GM13976 (cell line): ENCODE measurements around the gene AQP10.
"Not testable (repeated sequence)": the region's sequence is repeated elsewhere in the genome, so short reads cannot be mapped to it uniquely, and the experiment has no call there.

Experiments used
- DNase-seq: peaks from one replicate; pipeline ENCODE4 v3.0.0; 2012; ENCODE audit warnings: low spot score
- in situ Hi-C: fragments of 300-500 bp; cut with MboI; formaldehyde crosslinking; loops from one replicate; pipeline ENCODE4 v1.12.0; 2022; ENCODE audit warnings: low sequenced_read_pairs, mixed read lengths, inconsistent platforms; ENCODE audit not compliant: unreplicated experiment
- TF ChIP-seq, protein P1 (sequence below): IDR thresholded peaks from 2 replicates; pipeline ENCODE4 v1.5.1; 2012; ENCODE audit warnings: borderline replicate concordance, mild to moderate bottlenecking; ENCODE audit not compliant: insufficient read depth; ENCODE audit errors: extremely low read depth, missing control alignments, control extremely low read depth

The AQP10 gene

DNA sequence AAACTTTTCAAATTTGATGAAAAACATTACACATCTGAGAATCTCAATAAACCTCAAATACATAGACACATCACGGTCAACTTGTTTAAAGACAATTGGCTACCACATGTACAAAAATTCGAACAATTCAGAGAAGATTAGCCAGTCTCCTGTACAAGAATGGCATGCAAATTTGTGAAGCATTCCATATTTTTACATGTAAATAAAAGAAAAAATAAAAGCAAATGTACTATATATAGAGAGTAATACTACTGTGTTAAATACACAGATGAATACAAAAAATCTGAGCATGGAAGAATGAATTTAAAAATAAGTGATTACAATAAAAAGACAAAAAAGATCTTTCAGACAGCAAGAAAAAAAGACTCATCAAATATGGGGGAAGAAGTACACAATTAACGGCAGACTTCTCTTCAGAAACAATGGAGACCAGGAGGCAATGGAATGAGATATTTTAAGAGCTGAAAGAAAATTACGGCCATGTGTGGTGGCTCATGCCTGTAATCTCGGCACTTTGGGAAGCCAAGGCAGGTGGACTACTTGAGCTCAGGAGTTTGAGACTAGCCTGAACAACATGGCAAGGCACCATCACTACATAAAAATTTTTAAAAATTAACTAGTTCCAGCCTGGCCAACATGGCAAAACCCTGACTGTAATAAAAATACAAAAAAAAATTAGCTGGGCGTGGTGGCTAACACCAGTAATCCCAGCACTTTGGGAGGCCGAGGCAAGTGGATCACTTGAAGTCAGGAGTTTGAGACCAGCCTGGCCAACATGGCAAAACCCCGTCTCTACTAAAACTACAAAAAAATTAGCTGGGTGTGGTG is 25.3 kb upstream of the AQP10 start:
- DNase-seq = no peak
- TF ChIP-seq, protein P1, sequence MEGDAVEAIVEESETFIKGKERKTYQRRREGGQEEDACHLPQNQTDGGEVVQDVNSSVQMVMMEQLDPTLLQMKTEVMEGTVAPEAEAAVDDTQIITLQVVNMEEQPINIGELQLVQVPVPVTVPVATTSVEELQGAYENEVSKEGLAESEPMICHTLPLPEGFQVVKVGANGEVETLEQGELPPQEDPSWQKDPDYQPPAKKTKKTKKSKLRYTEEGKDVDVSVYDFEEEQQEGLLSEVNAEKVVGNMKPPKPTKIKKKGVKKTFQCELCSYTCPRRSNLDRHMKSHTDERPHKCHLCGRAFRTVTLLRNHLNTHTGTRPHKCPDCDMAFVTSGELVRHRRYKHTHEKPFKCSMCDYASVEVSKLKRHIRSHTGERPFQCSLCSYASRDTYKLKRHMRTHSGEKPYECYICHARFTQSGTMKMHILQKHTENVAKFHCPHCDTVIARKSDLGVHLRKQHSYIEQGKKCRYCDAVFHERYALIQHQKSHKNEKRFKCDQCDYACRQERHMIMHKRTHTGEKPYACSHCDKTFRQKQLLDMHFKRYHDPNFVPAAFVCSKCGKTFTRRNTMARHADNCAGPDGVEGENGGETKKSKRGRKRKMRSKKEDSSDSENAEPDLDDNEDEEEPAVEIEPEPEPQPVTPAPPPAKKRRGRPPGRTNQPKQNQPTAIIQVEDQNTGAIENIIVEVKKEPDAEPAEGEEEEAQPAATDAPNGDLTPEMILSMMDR = no peak
- in situ Hi-C loops = no loop called here

DNA sequence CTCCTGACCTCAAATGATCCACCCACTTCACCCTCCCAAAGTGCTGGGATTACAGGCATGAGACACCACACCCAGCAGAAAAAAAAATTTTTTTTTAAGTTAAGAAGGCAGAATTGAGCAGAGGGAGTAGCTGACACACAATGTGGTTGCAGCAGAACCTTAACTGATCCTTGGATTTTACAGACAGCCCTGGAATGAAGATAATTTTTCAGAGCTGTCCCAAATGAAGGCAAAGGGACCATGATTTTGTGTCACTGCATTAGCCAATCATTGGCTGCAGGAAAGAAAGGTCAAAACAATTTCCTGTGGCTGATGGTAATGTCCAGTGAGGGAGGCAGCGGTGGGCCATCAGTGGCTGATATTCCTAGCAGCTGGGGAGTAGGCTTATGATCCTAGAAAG is 19.3 kb upstream of the AQP10 start:
- TF ChIP-seq, protein P1 = no peak
- in situ Hi-C loops = no loop called here
- DNase-seq = no peak

DNA sequence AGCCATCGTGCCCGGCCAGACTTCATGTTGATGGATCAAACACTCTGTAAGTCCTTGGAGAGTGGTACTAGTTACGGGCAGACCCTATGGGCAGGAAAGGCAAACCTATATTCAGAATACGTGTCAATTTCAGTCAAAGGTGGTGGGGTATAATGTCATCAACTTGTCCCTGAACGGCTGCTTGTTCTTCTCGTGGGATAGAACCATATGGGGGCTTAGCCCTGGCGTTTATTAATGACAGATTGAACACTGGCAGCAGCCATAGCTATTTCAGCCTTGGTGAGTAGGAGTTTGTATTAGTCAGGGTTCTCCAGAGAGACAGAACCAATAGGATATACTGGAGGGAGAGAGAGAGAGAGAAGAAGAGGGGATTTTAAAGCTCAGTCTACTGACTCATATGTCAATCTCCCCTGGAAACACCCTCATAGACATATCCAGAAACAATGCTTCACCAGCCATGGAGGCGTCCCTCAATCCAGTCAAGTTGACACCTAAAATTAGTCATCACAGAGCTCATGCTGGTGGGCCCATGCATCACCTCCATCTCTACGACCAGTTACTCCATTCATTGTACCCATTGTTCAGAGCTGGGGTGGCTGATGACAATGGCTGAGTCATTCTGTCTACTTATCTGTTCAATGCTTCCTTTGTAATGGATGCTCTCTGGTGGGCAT is 16.1 kb upstream of the AQP10 start:
- TF ChIP-seq, protein P1 = no peak
- in situ Hi-C loops = no loop called here
- DNase-seq = no peak

DNA sequence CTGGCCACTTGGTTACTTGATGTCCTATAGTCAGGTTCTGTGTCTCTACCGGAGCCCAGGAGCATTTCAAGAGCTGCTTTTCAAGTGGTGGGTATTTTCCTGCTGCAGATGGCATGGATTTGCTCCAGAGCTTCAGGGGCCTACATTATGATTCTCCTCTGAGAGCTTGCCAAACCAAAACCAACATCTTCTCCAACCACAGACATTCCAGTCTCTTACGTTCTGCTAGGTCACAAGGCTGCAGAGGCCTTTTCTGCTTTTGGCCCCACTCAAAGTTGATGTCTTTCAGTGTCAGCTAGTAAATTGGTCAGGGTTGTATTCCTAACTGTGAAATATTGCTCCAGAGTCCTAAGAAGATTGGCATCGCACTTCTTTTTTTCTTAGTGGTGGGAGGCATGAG is 14.7 kb upstream of the AQP10 start:
- in situ Hi-C loops = no loop called here
- TF ChIP-seq, protein P1 = no peak
- no peak for DNase-seq

DNA sequence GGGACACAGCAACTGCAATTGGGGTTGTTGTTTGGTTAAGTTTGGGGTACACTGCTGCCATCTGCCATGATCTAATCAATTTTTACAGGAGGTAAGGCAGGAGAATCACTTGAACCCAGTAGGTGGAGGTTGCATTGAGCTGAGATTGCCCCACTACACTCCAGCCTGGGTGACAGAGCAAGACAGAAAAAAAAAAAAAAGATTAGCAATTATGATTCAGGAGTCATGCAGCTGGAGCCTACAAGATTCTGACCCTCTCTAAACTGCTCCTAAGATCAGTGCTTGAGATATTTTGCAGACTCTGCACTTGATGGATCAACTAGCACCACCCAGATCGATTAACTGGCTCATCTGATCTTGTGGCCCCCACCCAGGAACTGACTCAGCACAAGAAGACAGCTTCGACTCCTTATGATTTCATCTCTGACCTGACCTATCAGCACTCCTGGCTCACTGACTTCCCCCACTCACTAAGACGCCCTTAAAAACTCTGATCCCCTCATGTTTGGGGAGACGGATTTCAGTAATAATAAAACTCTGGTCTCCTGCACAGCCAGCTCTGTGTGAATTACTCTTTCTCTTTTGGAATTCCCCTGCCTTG is 13.1 kb upstream of the AQP10 start:
- DNase-seq, in situ Hi-C loops: not testable (repeated sequence)

DNA sequence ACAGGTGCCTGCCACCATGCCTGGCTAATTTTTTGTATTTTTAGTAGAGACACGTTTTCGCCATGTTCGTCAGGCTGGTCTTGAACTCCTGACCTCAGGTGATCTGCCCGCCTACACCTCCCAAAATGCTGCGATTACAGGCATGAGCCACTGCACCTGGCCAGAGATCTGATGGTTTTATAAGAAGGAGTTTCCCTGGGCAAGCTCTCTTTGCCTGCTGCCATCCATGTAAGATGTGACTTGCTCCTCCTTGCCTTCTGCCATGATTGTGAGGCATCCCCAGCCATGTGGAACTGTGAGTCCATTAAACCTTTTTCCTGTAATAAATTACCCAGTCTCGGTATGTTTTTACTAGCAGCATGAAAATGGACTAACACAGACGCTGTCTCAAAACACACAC is 11.8 kb upstream of the AQP10 start:
- in situ Hi-C loops, DNase-seq: not testable (repeated sequence)

DNA sequence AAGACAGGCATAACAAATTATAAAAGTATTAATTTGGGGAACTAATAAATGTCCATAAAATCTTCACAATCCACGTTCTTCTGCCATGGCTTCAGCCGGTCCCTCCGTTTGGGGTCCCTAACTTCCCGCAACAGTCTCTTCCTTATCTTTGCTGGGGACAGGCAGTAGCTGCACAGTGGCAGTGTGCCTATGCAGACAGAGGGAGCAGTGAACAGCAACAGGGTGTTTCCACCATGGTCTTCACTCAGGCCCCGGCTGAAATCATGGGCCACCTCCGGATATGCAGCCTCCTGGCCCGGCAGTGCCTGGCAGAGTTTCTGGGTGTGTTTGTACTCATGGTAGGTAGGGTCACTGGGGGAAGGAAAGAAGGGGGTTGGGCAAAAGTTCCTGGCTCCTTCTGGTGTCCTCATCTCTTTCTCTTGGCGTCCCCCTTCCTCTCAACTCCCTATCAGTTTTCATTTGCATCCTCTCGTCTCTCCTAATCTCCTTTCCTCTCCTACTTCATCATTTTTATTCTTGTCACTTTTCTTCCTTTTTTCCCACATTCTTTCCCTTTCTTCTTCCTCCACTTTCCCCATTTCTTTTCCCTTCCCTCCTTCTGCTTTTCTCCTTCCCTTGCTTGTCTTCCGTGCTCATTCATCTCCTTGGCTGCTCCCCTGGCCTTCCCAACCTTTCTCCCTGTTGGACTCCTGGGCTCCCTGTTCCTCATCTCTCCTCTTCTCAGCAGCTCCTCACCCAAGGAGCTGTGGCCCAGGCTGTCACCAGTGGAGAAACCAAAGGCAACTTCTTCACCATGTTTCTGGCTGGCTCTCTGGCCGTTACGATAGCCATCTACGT is 8.4 kb upstream of the AQP10 start:
- DNase-seq, in situ Hi-C loops: not testable (repeated sequence)

DNA sequence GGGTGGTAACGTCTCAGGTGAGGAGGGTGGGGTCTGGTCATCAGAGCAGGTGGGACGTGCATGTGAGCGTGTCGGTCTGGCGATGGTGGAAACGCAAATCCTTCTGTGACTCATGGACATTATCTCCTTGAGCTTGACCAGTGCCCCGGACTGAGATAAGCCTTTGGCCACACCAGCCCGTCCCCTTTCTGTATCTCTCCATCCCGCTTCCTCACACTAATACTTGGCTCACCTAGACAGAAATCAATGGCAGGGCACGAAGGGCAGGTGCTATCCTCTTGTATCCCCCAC is 7.9 kb upstream of the AQP10 start:
- TF ChIP-seq, protein P1 = no peak
- DNase-seq = no peak
- in situ Hi-C loops = no loop called here

DNA sequence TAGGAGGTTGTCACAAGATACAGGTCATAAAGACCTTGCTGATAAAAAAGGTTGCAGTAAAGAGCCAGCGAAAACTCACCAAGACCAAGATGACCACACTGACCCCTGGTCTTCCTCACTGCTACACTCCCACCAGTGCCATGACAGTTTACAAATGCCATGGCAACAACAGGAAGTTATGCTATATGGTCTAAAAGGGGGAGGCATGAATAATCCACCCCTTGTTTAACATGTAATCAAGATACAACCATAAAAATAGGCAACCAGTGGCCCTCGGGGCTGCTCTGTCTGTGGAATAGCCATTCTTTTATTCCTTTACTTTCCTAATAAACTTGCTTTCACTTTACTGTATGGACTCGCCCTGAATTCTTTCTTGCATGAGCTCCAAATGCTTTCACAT is 6.7 kb upstream of the AQP10 start:
- in situ Hi-C loops = not testable (repeated sequence)

More for the DNA sequence above, 6.7 kb upstream of the AQP10 start:
- DNase-seq = not testable (repeated sequence)
